ENCODE results near the gene EHMT1. TPM values are rescaled to one million over a fixed set of nuclear protein-coding genes. Genes with fewer than 3 reads are reported as not detected.
"Not testable (repeated sequence)": the region's sequence is repeated elsewhere in the genome, so short reads cannot be mapped to it uniquely, and the experiment has no call there.

The EHMT1 gene
- total RNA-seq, 2 donors from 2014 or later = 56.2 to 59.6 TPM

- no peak for DNase-seq (ENCODE audit: low spot score)
- intact Hi-C loops (cut with DNase I) = no loop called here
Measured at GRCh38 chr9:137762414-137763061, 143.7 kb downstream of the EHMT1 start.

- intact Hi-C loops (cut with DNase I) = no loop called here
- DNase-seq (ENCODE audit: low spot score) = peak; percentile 80
Measured at GRCh38 chr9:137763271-137763955, 144.6 kb downstream of the EHMT1 start.

DNA sequence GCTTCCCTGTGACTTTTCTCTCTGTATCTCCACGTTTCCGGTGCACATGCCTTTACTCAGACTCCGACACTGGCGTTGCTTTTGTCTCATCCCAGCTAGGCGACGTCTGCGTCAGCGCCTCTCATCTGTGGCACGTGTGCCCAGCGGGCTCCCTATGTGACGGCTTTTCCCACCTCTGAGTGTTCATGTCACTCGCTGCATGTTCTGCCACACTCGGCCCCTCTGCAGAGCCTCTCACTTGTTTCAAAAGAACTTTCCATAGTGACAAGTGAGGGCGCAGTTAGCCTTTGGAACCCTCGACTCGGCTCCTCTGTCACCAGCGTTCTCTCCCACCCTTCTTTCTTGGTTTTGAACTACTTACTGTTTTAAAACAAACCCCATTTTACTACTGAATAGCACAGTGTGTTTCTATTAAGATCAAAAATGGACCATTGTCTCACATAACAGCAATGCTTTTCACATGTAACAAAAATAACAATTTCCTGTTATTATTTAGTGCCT, 145.4 kb downstream of the EHMT1 start:
- peak; percentile 76 for DNase-seq (ENCODE audit: low spot score)

DNA sequence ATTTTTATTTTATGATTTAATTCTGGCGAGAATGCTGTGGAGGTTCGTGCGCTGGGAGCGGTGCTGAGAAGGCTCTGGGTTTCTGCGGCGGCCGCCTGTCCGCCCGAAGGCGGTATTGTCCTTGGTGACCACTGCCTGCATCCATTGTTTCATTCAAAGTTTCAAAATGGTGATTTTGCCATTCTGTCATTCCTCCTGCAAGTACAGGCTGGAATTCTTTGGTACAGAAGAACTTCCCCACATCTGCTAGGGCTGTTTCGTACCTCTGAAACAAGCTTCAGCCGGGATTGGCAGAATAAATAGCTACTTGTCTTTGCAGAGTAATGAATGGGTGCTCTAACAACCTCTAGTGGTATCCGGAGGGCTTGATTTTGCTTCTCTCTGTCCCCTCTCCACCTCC, 146.2 kb downstream of the EHMT1 start:
- intact Hi-C loops (cut with DNase I) = no loop called here
- DNase-seq (ENCODE audit: low spot score) = peak; percentile 23

More for the DNA sequence above, 145.4 kb downstream of the EHMT1 start:
- intact Hi-C loops (cut with DNase I) = no loop called here

DNA sequence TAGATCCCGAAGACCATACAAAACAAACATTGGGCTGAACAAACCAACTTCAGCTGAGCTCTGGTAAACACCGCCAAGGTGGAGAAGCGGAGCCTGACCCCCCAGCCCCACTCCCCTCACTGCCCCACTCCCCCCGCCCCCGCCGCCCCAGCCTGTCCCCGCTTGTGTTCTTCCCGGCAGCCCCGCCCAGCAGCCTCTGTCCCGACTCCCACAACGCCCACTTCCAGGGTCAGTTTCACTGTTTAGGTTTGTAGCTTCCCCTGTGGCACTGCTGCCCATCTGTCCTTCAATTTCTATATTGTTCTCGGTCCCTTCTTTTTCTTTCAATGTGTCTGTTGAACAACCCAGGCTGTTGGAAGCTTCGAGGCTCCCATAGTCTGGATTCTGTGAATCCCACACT, 146.7 kb downstream of the EHMT1 start:
- DNase-seq (ENCODE audit: low spot score) = peak; percentile 28
- intact Hi-C loops (cut with DNase I) = no loop called here

DNA sequence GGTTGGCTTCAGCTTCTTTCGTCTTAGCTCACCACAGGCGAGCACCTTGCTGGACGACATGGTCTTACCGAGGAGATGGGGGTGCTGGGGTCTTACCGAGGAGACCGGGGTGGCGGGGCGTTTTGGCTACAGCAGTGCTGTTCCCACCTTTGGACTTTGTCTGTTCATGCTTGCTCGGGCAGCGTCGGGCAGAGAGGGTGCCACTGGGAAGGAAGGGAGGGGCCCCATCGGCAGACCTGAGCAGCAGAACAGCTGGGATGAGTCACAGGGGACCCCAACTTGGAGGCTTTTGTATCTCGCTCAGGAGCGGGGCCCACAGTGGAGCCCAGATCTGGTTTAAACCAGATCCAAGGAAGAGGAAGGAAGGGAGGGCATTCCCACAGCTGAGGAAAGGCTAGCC, 152.8 kb downstream of the EHMT1 start:
- intact Hi-C loops (cut with DNase I) = no loop called here
- DNase-seq (ENCODE audit: low spot score) = no peak

GRCh38 chr9:137772281-137772873, 153.6 kb downstream of the EHMT1 start:
- intact Hi-C loops (cut with DNase I) = no loop called here
- DNase-seq (ENCODE audit: low spot score) = peak; percentile 60

DNA sequence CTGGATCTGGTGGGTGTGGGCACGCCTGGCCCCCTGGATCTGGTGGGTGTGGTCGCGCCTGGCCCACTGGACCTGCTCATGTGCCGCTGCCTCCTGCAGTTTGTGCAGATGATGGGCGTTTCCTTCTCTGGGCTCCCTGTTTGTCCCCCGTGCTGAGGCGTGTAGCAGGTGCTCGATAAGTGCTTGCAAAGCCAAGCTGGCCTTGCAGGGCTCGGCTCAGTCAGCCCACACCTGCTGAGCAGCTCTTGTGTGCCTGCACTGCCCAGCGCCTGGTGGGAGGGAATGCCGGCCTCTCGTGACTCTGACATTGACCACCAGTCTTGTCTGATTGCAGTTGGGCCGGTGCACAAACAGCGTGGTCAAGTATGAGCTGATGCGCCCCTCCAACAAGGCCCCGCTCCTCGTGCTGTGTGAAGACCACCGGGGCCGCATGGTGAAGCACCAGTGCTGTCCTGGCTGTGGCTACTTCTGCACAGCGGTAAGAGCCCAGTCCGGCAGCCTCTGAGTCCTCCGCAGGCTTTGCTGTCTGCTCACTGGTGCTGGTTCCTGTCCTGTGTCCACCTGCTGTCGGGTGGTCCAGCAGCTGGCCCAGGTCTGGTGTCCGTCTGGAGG, 156.1 kb downstream of the EHMT1 start:
- intact Hi-C loops (cut with DNase I) = no loop called here
- DNase-seq (ENCODE audit: low spot score) = peak; percentile 66

GRCh38 chr9:137776306-137776995, 157.6 kb downstream of the EHMT1 start:
- DNase-seq (ENCODE audit: low spot score) = peak; percentile 63
- intact Hi-C loops (cut with DNase I) = no loop called here

DNA sequence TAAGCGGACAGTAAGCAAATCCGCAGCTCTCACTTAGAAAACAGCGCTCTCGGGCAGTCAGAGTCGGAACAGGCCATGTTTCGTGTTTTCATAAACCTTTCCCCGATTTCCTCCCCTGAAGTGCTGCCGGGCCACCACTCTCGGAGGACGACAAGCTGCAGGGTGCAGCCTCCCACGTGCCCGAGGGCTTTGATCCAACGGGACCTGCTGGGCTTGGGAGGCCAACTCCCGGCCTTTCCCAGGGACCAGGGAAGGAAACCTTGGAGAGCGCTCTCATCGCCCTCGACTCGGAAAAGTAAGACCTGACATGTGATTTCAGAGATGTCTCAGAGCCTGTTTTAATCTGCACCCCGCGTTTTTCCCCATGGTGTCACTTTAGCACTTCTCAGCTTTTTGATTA, 159.0 kb downstream of the EHMT1 start:
- peak; percentile 63 for DNase-seq (ENCODE audit: low spot score)
- intact Hi-C loops (cut with DNase I) = no loop called here

- DNase-seq (ENCODE audit: low spot score) = peak; percentile 57
Measured at GRCh38 chr9:137778336-137778735, 159.5 kb downstream of the EHMT1 start.

DNA sequence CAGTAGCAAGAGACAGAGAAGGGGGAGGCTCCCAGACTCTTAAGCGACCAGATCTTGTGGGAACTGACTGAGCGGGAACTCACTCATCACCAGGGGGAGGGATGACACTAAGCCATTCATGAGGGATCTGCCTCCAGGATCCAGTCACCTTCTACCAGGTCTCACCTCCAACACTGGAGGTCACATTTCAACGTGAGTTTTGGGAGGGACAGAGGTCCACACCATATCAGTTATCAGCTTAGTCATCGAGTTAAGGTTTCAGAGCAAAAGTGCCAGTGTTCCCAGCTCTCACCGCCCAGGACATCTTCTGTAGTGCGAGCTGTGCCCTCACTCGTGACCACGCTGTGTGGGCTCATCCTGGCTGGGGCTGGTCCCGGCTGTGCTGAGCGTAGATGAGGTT, 160.1 kb downstream of the EHMT1 start:
- DNase-seq (ENCODE audit: low spot score) = peak; percentile 44
- intact Hi-C loops (cut with DNase I) = no loop called here

More at GRCh38 chr9:137778336-137778735, 159.5 kb downstream of the EHMT1 start:
- intact Hi-C loops (cut with DNase I) = no loop called here

DNA sequence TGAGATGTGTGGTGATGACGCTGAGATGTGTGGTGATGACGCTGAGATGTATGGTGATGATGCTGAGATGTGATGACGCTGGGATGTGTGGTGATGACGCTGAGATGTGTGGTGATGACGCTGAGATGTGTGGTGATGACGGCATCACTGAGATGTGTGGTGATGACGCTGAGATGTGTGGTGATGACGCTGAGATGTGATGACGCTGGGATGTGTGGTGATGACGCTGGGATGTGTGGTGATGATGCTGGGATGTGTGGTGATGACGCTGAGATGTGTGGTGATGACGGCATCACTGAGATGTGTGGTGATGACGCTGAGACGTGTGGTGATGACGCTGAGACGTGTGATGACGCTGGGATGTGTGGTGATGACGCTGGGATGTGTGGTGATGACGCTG, 161.2 kb downstream of the EHMT1 start:
- intact Hi-C loops (cut with DNase I); DNase-seq (ENCODE audit: low spot score): not testable (repeated sequence)

DNA sequence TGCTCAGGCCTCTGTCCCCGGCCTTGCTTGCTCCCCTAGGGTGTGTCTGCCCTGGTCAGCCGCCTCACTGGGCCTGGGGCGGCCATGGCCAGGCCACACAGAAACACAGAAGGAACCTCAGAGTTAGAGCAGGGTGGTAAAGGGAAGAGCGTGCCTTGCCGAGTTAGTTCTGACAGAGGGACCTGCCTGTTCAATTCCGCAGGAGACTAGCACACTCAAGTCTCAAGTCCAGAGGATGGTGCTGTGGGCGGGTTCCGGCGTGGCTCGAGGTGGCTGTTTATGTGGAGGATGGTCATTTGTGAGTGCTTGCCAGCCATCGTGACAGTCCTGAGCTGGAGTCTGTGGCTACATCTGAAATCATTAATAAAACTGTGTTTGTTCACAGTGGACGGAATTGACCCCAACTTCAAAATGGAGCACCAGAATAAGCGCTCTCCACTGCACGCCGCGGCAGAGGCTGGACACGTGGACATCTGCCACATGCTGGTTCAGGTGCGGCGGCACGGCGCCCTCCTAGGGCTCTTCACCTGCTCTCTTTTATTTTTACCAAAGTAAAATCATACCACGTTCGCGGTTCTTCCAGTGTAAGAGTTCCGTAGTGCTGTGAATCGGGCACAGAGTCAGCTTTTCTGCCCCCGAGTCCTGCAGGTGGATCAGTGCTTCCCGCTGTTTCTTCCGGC, 163.2 kb downstream of the EHMT1 start:
- peak; percentile 68 for DNase-seq (ENCODE audit: low spot score)
- intact Hi-C loops (cut with DNase I) = no loop called here

- intact Hi-C loops (cut with DNase I) = no loop called here
- DNase-seq (ENCODE audit: low spot score) = peak; percentile 50
Measured at GRCh38 chr9:137783521-137783920, 164.7 kb downstream of the EHMT1 start.

GRCh38 chr9:137784046-137784445, 165.2 kb downstream of the EHMT1 start:
- intact Hi-C loops (cut with DNase I) = no loop called here
- DNase-seq (ENCODE audit: low spot score) = peak; percentile 54

DNA sequence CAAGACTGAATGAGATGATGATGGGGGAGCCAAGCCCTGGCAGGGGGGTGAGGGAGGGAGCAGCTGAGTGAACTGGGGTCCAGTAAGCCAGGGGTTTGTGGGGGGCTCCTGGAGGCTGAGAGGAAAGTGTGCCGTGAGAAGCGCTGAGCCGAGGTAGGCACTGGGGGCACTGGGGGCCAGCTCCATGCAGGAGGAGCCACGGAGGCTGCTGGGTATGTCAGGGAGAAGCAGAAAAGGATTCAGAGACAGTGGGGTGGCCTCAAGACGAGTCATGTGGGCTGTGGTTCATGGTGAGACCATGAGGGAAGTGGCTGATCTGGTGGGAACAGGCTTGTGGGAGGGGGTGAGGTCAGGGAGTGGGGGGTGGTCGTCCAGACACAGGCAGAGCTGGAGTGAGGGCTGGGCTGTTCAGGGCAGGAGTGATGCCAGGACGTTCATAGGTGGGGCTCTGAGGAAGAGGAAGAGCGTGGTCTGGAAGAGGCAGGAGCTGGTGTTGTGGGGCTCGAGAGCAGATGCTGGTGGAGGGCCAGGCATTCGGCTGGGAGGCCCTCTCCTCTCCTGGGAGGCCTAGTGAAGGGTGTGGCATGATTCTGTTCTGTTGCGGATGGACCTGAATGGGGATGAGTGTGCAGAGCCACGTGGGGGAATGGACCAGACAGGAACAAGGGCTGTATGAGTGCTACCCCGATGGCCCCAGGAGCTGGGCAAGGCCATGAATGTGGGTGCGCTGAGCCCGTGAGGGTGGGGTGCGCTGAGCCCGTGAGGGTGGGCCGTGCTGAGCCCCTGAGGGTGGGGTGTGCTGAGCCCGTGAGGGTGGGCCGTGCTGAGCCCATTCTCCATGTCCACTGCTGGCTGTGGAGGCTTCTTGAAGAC, 166.1 kb downstream of the EHMT1 start:
- peak; percentile 75 for DNase-seq (ENCODE audit: low spot score)
- intact Hi-C loops (cut with DNase I) = no loop called here

DNA sequence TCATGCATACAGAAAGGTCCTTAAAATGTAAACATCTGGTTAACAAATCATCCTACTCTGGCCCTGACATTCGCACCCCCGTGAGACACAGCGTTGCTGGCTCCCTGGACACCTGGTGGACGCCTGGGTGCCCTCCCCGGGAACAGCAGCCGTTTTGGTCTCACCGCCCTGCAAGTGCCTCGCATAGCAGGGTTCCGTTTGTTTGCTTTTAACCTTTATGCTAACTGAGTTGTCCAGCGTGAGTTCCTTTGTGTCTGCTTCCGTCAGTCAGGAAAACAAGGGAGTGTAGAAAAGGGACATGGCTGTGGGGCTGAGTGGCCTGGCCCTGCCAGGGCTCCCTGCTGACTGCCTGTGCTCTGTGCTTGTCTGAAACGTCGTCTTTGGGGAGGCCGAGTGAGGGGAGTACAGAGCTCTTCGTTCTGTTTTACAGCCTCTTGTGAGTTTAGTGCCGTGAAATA, 166.9 kb downstream of the EHMT1 start:
- DNase-seq (ENCODE audit: low spot score) = peak; percentile 31
- intact Hi-C loops (cut with DNase I) = no loop called here
